ENCODE data around the gene LMAN1L.

GRCh38 chr15:74869726-74870407 lies 57.2 kb downstream of the LMAN1L start:
- TF ChIP-seq POLR2A (IDR thresholded peaks at IDR 0.05; ENCODE audit: low read depth, low read length) (no peak), CEBPB (IDR thresholded peaks at IDR 0.05; ENCODE audit: low read depth, low read length) (no peak)

All from IMR-90 (cell line).